ENCODE measurements around the gene SYNGR2.
A peak's percentile ranks its signal among the peaks of the same experiment; 100 is the strongest.

Gene SYNGR2

GRCh38 chr17:78125138-78125913, 43.1 kb upstream of the SYNGR2 start:
- H3K4me3 ChIP-seq (ENCODE audit: low read depth, low read length) = peak overlapping the region; percentile 27
- TF ChIP-seq CTCF (IDR thresholded peaks at IDR 0.05; ENCODE audit: low read depth, low read length) (no peak), MAX (IDR thresholded peaks at IDR 0.05; ENCODE audit: low read depth, low read length) (no peak), POLR2A (IDR thresholded peaks at IDR 0.05; ENCODE audit: extremely low read depth, insufficient read length) (no peak), MYC (IDR thresholded peaks at IDR 0.05; ENCODE audit: low read depth, low read length) (no peak)
- DNase-seq (ENCODE audit: low read depth) = no peak

- peak overlapping the region; percentile 70 for H3K4me3 ChIP-seq (ENCODE audit: low read depth, low read length)
- no peak for DNase-seq (ENCODE audit: low read depth)
- TF ChIP-seq MYC (IDR thresholded peaks at IDR 0.05; ENCODE audit: low read depth, low read length) = no peak
- TF ChIP-seq CTCF (IDR thresholded peaks at IDR 0.05; ENCODE audit: low read depth, low read length) = no peak
- no peak for TF ChIP-seq MAX (IDR thresholded peaks at IDR 0.05; ENCODE audit: low read depth, low read length)
- TF ChIP-seq POLR2A (IDR thresholded peaks at IDR 0.05; ENCODE audit: extremely low read depth, insufficient read length) = no peak
Observed at GRCh38 chr17:78125976-78126894, 42.1 kb upstream of the SYNGR2 start.

GRCh38 chr17:78126895-78127238, 41.5 kb upstream of the SYNGR2 start:
- DNase-seq (ENCODE audit: low read depth) = no peak
- peak overlapping the region; percentile 70 for H3K4me3 ChIP-seq (ENCODE audit: low read depth, low read length)
- TF ChIP-seq MAX (IDR thresholded peaks at IDR 0.05; ENCODE audit: low read depth, low read length) = no peak
- TF ChIP-seq POLR2A (IDR thresholded peaks at IDR 0.05; ENCODE audit: extremely low read depth, insufficient read length) = no peak
- no peak for TF ChIP-seq MYC (IDR thresholded peaks at IDR 0.05; ENCODE audit: low read depth, low read length)
- no peak for TF ChIP-seq CTCF (IDR thresholded peaks at IDR 0.05; ENCODE audit: low read depth, low read length)

- peak; percentile 91 for DNase-seq (ENCODE audit: low read depth)
- peak; percentile 41 for TF ChIP-seq POLR2A (IDR thresholded peaks at IDR 0.05; ENCODE audit: extremely low read depth, insufficient read length)
- peak; percentile 49; the same call in 1 of the 2 replicates for TF ChIP-seq MYC (IDR thresholded peaks at IDR 0.05; ENCODE audit: low read depth, low read length)
- TF ChIP-seq CTCF (IDR thresholded peaks at IDR 0.05; ENCODE audit: low read depth, low read length) = no peak
- TF ChIP-seq MAX (IDR thresholded peaks at IDR 0.05; ENCODE audit: low read depth, low read length) = peak; percentile 61
- H3K4me3 ChIP-seq (ENCODE audit: low read depth, low read length) = peak overlapping the region; percentile 70
Observed at GRCh38 chr17:78127239-78127887, 41.0 kb upstream of the SYNGR2 start.

- peak overlapping the region; percentile 70 for H3K4me3 ChIP-seq (ENCODE audit: low read depth, low read length)
- no peak for TF ChIP-seq MAX (IDR thresholded peaks at IDR 0.05; ENCODE audit: low read depth, low read length)
- DNase-seq (ENCODE audit: low read depth) = peak; percentile 61
Observed at GRCh38 chr17:78127888-78128550, 40.4 kb upstream of the SYNGR2 start.

Measured in NB4 (cell line).